Measurements from ENCODE around the gene TMED9. TPM values are rescaled to one million over a fixed set of nuclear protein-coding genes. Genes with fewer than 3 reads are reported as not detected.

TMED9 gene
- total and polyA plus RNA-seq, 2 of the 4 experiments (the other 2 are of a cell fraction) = 123 to 357 TPM

- no peak overlapping the region for H2AFZ ChIP-seq (replicated peaks; ENCODE audit: low read length, poor library complexity)
- peaks cover 6% of the 10 kb centered on the region; the same call in 1 of the 2 replicates for H4K20me1 ChIP-seq (ENCODE audit: insufficient read depth, low read length)
- dilution Hi-C loops (cut with HindIII; ENCODE audit: low sequenced_read_pairs, unreplicated experiment) = no loop called here
- ATAC-seq (ENCODE audit: low read depth) (no peak), DNase-seq (no peak)
- peaks cover 19 to 57% of the 10 kb centered on the region in 2 experiments for H3K79me1 ChIP-seq (ENCODE audit: low read depth in 1 of 2, low read length in 2 of 2)
- peaks cover 33% of the 10 kb centered on the region for H3K36me3 ChIP-seq (ENCODE audit: control insufficient read depth, insufficient read depth, low read length)
- no peak overlapping the region for H2AK9ac ChIP-seq (replicated peaks; ENCODE audit: low read depth, low read length, poor library complexity)
- no peak overlapping the region for H4K91ac ChIP-seq (ENCODE audit: insufficient read depth, low read depth, low read length)
- H2BK20ac ChIP-seq (ENCODE audit: low read depth, low read length) = no peak overlapping the region
- POLR2A ChIA-PET (ENCODE audit: unreplicated experiment) = no interaction called here
- H3K9me1 ChIP-seq (ENCODE audit: insufficient read depth, low read length) = peaks cover 12% of the 10 kb centered on the region; the same call in 1 of the 2 replicates
- no peak overlapping the region for H3K4me3 ChIP-seq (ENCODE audit: insufficient read depth, low read depth, low read length)
- no peak overlapping the region for H3K9ac ChIP-seq (ENCODE audit: low read depth, low read length)
- no peak overlapping the region for H2BK5ac ChIP-seq (ENCODE audit: low read depth, low read length, poor library complexity, severe bottlenecking)
- no TSS peak for BruUV-seq (replicated peaks)
- no peaks in the 10 kb centered on the region for H3K9me3 ChIP-seq (ENCODE audit: control insufficient read depth, insufficient read depth, low read length)
- H3K23ac ChIP-seq (ENCODE audit: low read depth, low read length) = no peak overlapping the region
- H3K27me3 ChIP-seq (ENCODE audit: control insufficient read depth, insufficient read depth, low read length) = no peaks in the 10 kb centered on the region
- no peak overlapping the region for H2AK5ac ChIP-seq (ENCODE audit: low read depth, low read length)
- no peak overlapping the region for H3K27ac ChIP-seq (ENCODE audit: insufficient read depth, low read length)
- no peak overlapping the region for H3K4ac ChIP-seq (ENCODE audit: low read depth, low read length)
- no peak overlapping the region for H3K18ac ChIP-seq (ENCODE audit: low read depth, low read length)
- no CpG with 5 or more reads among the region's 5 CpGs for WGBS, 2 experiments (ENCODE audit: extremely low coverage in 2 of 2, insufficient read length in 1 of 2)
- H3K4me2 ChIP-seq (ENCODE audit: low read depth, low read length) = no peak overlapping the region
- intact Hi-C loops (cut with micrococcal nuclease) = loop anchor here (2.0 kb wide), 1 partner anchor 52 kb away; no protein-coding TSS in a partner anchor
- CTCF ChIA-PET = interaction anchor here (1.0 kb wide), 1 partner anchor 38 kb away, joined by 3 read pairs; no protein-coding TSS in a partner anchor
- no peak overlapping the region for H3K56ac ChIP-seq (ENCODE audit: extremely low read depth, insufficient read depth, low read length)
- H2BK15ac ChIP-seq (ENCODE audit: low read depth, low read length) = no peak overlapping the region
- H4K8ac ChIP-seq (ENCODE audit: low read depth in 2 of 2, low read length in 2 of 2) = no peak overlapping the region; a peak in 1 of 4 replicates
- H3K14ac ChIP-seq (replicated peaks; ENCODE audit: low read depth, low read length) = no peak overlapping the region
- H3K4me1 ChIP-seq (ENCODE audit: control insufficient read depth, insufficient read depth, low read length) = peaks cover 5% of the 10 kb centered on the region
- in situ Hi-C loops (cut with MboI; ENCODE audit: low sequenced_read_pairs) = no loop called here
- no peak overlapping the region for H2BK120ac ChIP-seq (ENCODE audit: low read depth, low read length)
- TF ChIP-seq MAZ (IDR thresholded peaks at IDR 0.05; ENCODE audit: borderline replicate concordance, low read depth, low read length) (no peak), RAD21 (IDR thresholded peaks at IDR 0.05; ENCODE audit: low read length) (no peak), ELK1 (IDR thresholded peaks at IDR 0.05; ENCODE audit: borderline replicate concordance, low read depth, low read length) (no peak), FOS (IDR thresholded peaks at IDR 0.05; ENCODE audit: low read depth, low read length) (no peak), MXI1 (IDR thresholded peaks at IDR 0.05; ENCODE audit: borderline replicate concordance, low read depth, low read length) (no peak), CHD1 (IDR thresholded peaks at IDR 0.05; ENCODE audit: low read depth, low read length) (no peak), CEBPB (IDR thresholded peaks at IDR 0.05; ENCODE audit: low read depth, low read length) (no peak), USF2 (IDR thresholded peaks at IDR 0.05; ENCODE audit: low read depth, low read length) (no peak), SMC3 (IDR thresholded peaks at IDR 0.05; ENCODE audit: low read depth, low read length) (no peak), MAFK (IDR thresholded peaks at IDR 0.05; ENCODE audit: low read depth, low read length) (no peak), NFE2L2 (IDR thresholded peaks at IDR 0.05; ENCODE audit: low read depth, low read length) (no peak), CTCF (conservative IDR thresholded peaks at IDR 0.05; ENCODE audit: low read depth, low read length) (no peak), BHLHE40 (IDR thresholded peaks at IDR 0.05; ENCODE audit: low read depth, low read length) (no peak)
- no peak overlapping the region for H4K5ac ChIP-seq (ENCODE audit: low read depth, low read length)
Observed at GRCh38 chr5:177598477-177598876, 6.5 kb downstream of the TMED9 start.
